KOPT-K1 (cell line): ENCODE measurements around the gene ITPKC.

Experiments
- H3K27ac ChIP-seq: fragments of 200-600 bp; sonication (generic); 2 replicates; pipeline ENCODE4 v1.5.1; 2016; ENCODE audit warnings: antibody characterized with exemption, mild to moderate bottlenecking, low read depth, low read length; ENCODE audit not compliant: poor library complexity, severe bottlenecking
- H3K36me3 ChIP-seq: fragments of 200-600 bp; sonication (generic); 2 replicates; pipeline ENCODE4 v1.5.1; 2017; ENCODE audit warnings: antibody characterized with exemption, mild to moderate bottlenecking, low read length, moderate library complexity; ENCODE audit not compliant: insufficient read depth
- H3K9me3 ChIP-seq: fragments of 200-600 bp; sonication (generic); 2 replicates; pipeline ENCODE4 v1.5.1; 2017; ENCODE audit warnings: antibody characterized with exemption, low read length, mild to moderate bottlenecking; ENCODE audit not compliant: insufficient read depth, poor library complexity, severe bottlenecking

The ITPKC gene

GRCh38 chr19:40700083-40700482, 16.8 kb upstream of the ITPKC start:
- H3K27ac ChIP-seq: no peak overlapping the region
- H3K9me3 ChIP-seq: no peaks in the 10 kb centered on the region
- peaks cover 18% of the 10 kb centered on the region; the same call in 1 of the 2 replicates for H3K36me3 ChIP-seq

- H3K27ac ChIP-seq: no peak overlapping the region
- no peaks in the 10 kb centered on the region for H3K9me3 ChIP-seq
- H3K36me3 ChIP-seq: peaks cover 29% of the 10 kb centered on the region; the same call in 1 of the 2 replicates
Measured at GRCh38 chr19:40701758-40702157, 15.2 kb upstream of the ITPKC start.

GRCh38 chr19:40702337-40703012, 14.4 kb upstream of the ITPKC start:
- Histone ChIP-seq H3K27ac (no peak overlapping the region), H3K36me3 (peaks cover 29% of the 10 kb centered on the region; the same call in 1 of the 2 replicates), H3K9me3 (no peaks in the 10 kb centered on the region)

GRCh38 chr19:40703029-40703755, 13.7 kb upstream of the ITPKC start:
- no peaks in the 10 kb centered on the region for H3K9me3 ChIP-seq
- peaks cover 29% of the 10 kb centered on the region; the same call in 1 of the 2 replicates for H3K36me3 ChIP-seq
- H3K27ac ChIP-seq: no peak overlapping the region

- H3K9me3 ChIP-seq: no peaks in the 10 kb centered on the region
- peaks cover 35% of the 10 kb centered on the region; the same call in 1 of the 2 replicates for H3K36me3 ChIP-seq
- no peak overlapping the region for H3K27ac ChIP-seq
Measured at GRCh38 chr19:40704491-40705361, 12.2 kb upstream of the ITPKC start.

- no peak overlapping the region for H3K27ac ChIP-seq
- H3K9me3 ChIP-seq: no peaks in the 10 kb centered on the region
- peaks cover 37% of the 10 kb centered on the region; the same call in 1 of the 2 replicates for H3K36me3 ChIP-seq
Measured at GRCh38 chr19:40705362-40705651, 11.6 kb upstream of the ITPKC start.

- no peak overlapping the region for H3K27ac ChIP-seq
- no peaks in the 10 kb centered on the region for H3K9me3 ChIP-seq
- H3K36me3 ChIP-seq: peaks cover 36% of the 10 kb centered on the region; the same call in 1 of the 2 replicates
Measured at GRCh38 chr19:40705950-40706619, 10.8 kb upstream of the ITPKC start.

- Histone ChIP-seq H3K36me3 (peaks cover 29% of the 10 kb centered on the region; the same call in 1 of the 2 replicates), H3K9me3 (no peaks in the 10 kb centered on the region), H3K27ac (no peak overlapping the region)
Measured at GRCh38 chr19:40707615-40708014, 9.3 kb upstream of the ITPKC start.

- H3K36me3 ChIP-seq: peaks cover 22% of the 10 kb centered on the region; the same call in 1 of the 2 replicates
- H3K9me3 ChIP-seq: no peaks in the 10 kb centered on the region
- no peak overlapping the region for H3K27ac ChIP-seq
Measured at GRCh38 chr19:40709817-40710216, 7.1 kb upstream of the ITPKC start.

- Histone ChIP-seq H3K36me3 (peaks cover 3% of the 10 kb centered on the region; the same call in 1 of the 2 replicates), H3K9me3 (no peaks in the 10 kb centered on the region), H3K27ac (peak overlapping the region; percentile 72)
Measured at GRCh38 chr19:40713939-40714338, 3.0 kb upstream of the ITPKC start.

- Histone ChIP-seq H3K9me3 (no peaks in the 10 kb centered on the region), H3K27ac (peak overlapping the region; percentile 72), H3K36me3 (peaks cover 3% of the 10 kb centered on the region; the same call in 1 of the 2 replicates)
Measured at GRCh38 chr19:40714441-40715299, 2.2 kb upstream of the ITPKC start.

GRCh38 chr19:40716031-40716481, 856 bp upstream of the ITPKC start:
- peak overlapping the region; percentile 72 for H3K27ac ChIP-seq
- no peaks in the 10 kb centered on the region for H3K36me3 ChIP-seq

GRCh38 chr19:40717325-40717879, 490 bp downstream of the ITPKC start:
- peak overlapping the region; percentile 72 for H3K27ac ChIP-seq
- no peaks in the 10 kb centered on the region for H3K9me3 ChIP-seq
- no peaks in the 10 kb centered on the region for H3K36me3 ChIP-seq

More at GRCh38 chr19:40716031-40716481, 856 bp upstream of the ITPKC start:
- H3K9me3 ChIP-seq: no peaks in the 10 kb centered on the region
